OCI-LY3 (cell line): ENCODE measurements around the gene ESAM.

ENCODE experiments used
- H2AFZ ChIP-seq: fragments of 200-600, 300-600 bp; shearing (Covaris generic); 2 replicates; pipeline ENCODE4 v1.6.0; 2014; ENCODE audit warnings: antibody characterized with exemption, low read depth, low read length
- H3K27ac ChIP-seq: fragments of 200-600, 300-600 bp; sonication (generic); 2 replicates; pipeline ENCODE4 v1.5.1; 2014; ENCODE audit warnings: mild to moderate bottlenecking, low read length, moderate library complexity, mixed read lengths
- H3K27me3 ChIP-seq: fragments of 200-600, 300-600 bp; sonication (generic); 2 replicates; pipeline ENCODE4 v1.6.1; 2014; ENCODE audit warnings: low read depth, low read length, mixed read lengths
- H3K36me3 ChIP-seq: fragments of 200-600, 300-600 bp; sonication (generic); replicated peaks from 2 replicates; pipeline ENCODE3; 2014; ENCODE audit warnings: low read depth, low read length, mixed read lengths
- H3K4me1 ChIP-seq: fragments of 300-600, 200-600 bp; sonication (generic); 2 replicates; pipeline ENCODE4 v1.6.1; 2014; ENCODE audit warnings: low read length, mixed read lengths
- H3K4me2 ChIP-seq: fragments of 200-600, 300-600 bp; sonication (generic); 2 replicates; pipeline ENCODE4 v1.6.1; 2014; ENCODE audit warnings: low read length, mixed read lengths
- H3K4me3 ChIP-seq: fragments of 300-600, 200-600 bp; sonication (generic); 2 replicates; pipeline ENCODE4 v1.5.1; 2014; ENCODE audit warnings: antibody characterized with exemption, mild to moderate bottlenecking, low read length, moderate library complexity
- H3K79me2 ChIP-seq: fragments of 300-600, 200-600 bp; shearing (Covaris generic); 2 replicates; pipeline ENCODE4 v1.6.1; 2014; ENCODE audit warnings: mild to moderate bottlenecking, low read length, mixed read lengths
- H3K9ac ChIP-seq: fragments of 300-600, 200-600 bp; shearing (Covaris generic); 2 replicates; pipeline ENCODE4 v1.6.0; 2014; ENCODE audit warnings: mild to moderate bottlenecking, low read length, moderate library complexity
- H3K9me3 ChIP-seq: fragments of 200-600, 300-600 bp; shearing (Covaris generic); 2 replicates; pipeline ENCODE4 v1.6.1; 2014; ENCODE audit warnings: low read length, mixed read lengths; ENCODE audit not compliant: insufficient read depth
- H4K20me1 ChIP-seq: fragments of 200-600, 300-600 bp; sonication (generic); 2 replicates; pipeline ENCODE4 v1.6.1; 2016; ENCODE audit warnings: low read length, mixed read lengths; ENCODE audit not compliant: insufficient read depth
- EZH2phosphoT487 ChIP-seq: fragments of 200-600 bp; shearing (Covaris generic); IDR thresholded peaks from 2 replicates; pipeline ENCODE4 v1.6.1; 2018; ENCODE audit warnings: antibody characterized with exemption, mixed run types, low read depth
- TF ChIP-seq, protein P1 (sequence below): fragments of 200-600, 300-600 bp; sonication (generic); IDR thresholded peaks from 2 replicates; pipeline ENCODE4 v1.5.1; 2014; ENCODE audit warnings: antibody characterized with exemption, low read length, low read depth

The ESAM gene, protein sequence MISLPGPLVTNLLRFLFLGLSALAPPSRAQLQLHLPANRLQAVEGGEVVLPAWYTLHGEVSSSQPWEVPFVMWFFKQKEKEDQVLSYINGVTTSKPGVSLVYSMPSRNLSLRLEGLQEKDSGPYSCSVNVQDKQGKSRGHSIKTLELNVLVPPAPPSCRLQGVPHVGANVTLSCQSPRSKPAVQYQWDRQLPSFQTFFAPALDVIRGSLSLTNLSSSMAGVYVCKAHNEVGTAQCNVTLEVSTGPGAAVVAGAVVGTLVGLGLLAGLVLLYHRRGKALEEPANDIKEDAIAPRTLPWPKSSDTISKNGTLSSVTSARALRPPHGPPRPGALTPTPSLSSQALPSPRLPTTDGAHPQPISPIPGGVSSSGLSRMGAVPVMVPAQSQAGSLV

DNA sequence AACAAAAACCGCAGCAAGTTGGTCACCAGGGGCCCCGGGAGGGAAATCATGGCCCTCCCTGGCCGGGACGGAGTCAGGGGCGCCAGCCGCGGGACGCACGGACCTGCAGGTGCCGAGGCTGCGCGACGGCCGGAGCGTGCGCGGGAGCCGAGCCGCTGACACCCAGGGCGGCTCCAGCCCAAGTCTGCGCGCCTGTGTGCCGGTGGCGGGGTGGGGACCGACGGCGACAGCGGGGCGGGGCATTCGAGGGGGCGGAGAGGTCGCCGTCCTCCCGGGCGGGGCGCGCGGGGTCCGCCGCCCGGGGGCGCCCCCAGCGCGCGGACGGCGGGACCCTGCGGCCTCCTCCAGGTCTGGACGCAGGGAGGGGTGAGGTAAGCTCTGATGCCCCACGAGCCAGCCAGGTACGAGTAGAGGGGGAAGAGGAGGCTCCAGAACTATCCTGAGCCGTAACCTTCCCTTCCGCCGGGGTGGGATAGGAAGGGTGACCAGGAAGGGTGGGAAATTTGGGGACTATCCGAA lies at the start of gene ESAM:
Gene ESAM (minus strand): TSS at position 186 of the 519 bp plus-strand sequence. CDS start 136 bp downstream, at position 50.
- no peaks in the 10 kb centered on the region for H3K9me3 ChIP-seq
- H2AFZ ChIP-seq = peak within 1 kb of the TSS; percentile 75
- peak within 1 kb of the TSS; percentile 94 for H3K4me2 ChIP-seq
- H3K36me3 ChIP-seq = peaks cover 3% of the 10 kb centered on the region
- H3K27ac ChIP-seq = no peak within 1 kb of the TSS
- H3K9ac ChIP-seq = peak within 1 kb of the TSS; percentile 60
- peaks cover 8% of the 10 kb centered on the region for H3K4me1 ChIP-seq
- peaks cover 5% of the 10 kb centered on the region; the same call in 1 of the 2 replicates for H4K20me1 ChIP-seq
- H3K27me3 ChIP-seq = peaks cover 17% of the 10 kb centered on the region; the same call in 1 of the 2 replicates
- H3K79me2 ChIP-seq = no peaks in the 10 kb centered on the region
- TF ChIP-seq, protein P1, sequence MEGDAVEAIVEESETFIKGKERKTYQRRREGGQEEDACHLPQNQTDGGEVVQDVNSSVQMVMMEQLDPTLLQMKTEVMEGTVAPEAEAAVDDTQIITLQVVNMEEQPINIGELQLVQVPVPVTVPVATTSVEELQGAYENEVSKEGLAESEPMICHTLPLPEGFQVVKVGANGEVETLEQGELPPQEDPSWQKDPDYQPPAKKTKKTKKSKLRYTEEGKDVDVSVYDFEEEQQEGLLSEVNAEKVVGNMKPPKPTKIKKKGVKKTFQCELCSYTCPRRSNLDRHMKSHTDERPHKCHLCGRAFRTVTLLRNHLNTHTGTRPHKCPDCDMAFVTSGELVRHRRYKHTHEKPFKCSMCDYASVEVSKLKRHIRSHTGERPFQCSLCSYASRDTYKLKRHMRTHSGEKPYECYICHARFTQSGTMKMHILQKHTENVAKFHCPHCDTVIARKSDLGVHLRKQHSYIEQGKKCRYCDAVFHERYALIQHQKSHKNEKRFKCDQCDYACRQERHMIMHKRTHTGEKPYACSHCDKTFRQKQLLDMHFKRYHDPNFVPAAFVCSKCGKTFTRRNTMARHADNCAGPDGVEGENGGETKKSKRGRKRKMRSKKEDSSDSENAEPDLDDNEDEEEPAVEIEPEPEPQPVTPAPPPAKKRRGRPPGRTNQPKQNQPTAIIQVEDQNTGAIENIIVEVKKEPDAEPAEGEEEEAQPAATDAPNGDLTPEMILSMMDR = no peak; the same call in 1 of the 2 replicates
- no peak for TF ChIP-seq EZH2phosphoT487
- H3K4me3 ChIP-seq = peak within 1 kb of the TSS; percentile 90

DNA sequence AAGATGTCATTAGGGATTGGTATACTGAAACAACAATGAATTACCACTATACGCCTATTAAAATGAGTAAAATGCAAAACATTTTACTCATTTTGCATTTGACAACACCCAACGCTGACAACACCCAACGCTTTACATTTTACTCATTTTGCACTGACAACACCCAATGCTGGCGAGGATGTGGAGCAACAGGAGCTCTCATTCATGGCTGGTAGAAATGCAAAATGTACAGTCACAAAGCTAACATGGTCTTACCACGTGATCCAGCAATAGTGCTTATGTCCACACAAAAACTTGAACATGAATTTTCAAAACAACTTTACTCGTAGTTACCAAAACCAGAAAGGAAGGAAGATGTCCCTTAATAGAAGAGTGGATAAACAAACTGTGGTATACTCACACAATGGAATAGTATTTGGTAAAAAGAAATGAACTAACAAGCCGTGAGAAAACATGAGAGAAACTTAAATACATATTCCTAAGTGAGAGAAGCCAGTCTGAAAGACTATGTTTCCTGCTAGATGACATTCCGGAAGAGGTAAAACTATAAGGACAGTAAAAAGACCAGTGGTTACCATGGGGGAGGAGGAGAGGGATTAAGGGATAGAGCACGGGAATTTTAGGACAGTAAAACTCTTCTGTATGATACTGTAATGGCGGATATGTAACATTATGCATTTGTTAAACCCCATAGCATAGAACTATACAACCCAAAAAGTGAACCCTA lies 49.5 kb upstream of the ESAM start:
- Histone ChIP-seq H2AFZ (no peak overlapping the region), H3K27me3 (no peaks in the 10 kb centered on the region), H3K4me2 (no peak overlapping the region), H3K36me3 (no peaks in the 10 kb centered on the region), H3K9me3 (no peaks in the 10 kb centered on the region), H3K9ac (no peak overlapping the region), H3K27ac (no peak overlapping the region), H3K4me3 (no peak overlapping the region), H3K79me2 (no peaks in the 10 kb centered on the region), H4K20me1 (no peaks in the 10 kb centered on the region), H3K4me1 (peaks cover 9% of the 10 kb centered on the region)
- no peak for TF ChIP-seq EZH2phosphoT487
- TF ChIP-seq, protein P1 = no peak

DNA sequence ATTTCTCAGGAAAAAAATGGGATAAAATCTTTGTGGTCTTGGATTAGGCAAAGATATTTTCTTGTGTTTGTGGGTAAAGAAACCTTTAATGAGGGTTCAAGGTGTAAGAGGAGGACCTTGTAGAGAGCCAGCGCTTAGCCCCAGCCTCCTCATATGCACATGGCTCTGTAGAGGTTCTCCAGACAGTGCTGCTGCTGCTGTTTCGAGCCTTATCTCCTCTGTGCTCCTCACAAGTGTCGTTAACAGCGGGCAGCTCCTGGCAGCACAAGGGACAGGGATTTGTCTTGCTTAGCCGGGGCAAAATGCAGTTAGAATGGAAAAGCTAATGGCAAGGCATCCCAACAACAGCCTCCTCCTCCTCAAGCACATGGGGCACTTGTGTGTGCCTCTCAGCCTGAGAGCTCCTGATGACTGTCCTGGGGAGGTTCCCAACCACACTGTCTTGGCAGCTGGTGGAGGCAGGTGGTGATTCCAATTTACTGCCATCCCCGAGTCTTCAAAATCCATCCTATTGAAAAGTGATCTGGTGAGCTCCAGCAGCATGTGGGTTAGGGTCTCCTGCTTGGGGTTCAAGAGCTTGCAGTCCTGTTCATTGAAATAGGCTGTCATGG lies 45.7 kb upstream of the ESAM start:
- H3K79me2 ChIP-seq = no peaks in the 10 kb centered on the region
- H2AFZ ChIP-seq = no peak overlapping the region
- H3K9ac ChIP-seq = no peak overlapping the region
- no peaks in the 10 kb centered on the region for H3K36me3 ChIP-seq
- TF ChIP-seq, protein P1 = no peak
- no peak overlapping the region for H3K4me3 ChIP-seq
- no peak overlapping the region for H3K4me2 ChIP-seq
- H3K4me1 ChIP-seq = peaks cover 3% of the 10 kb centered on the region
- H3K27me3 ChIP-seq = no peaks in the 10 kb centered on the region
- no peaks in the 10 kb centered on the region for H4K20me1 ChIP-seq
- H3K27ac ChIP-seq = no peak overlapping the region
- no peaks in the 10 kb centered on the region for H3K9me3 ChIP-seq

DNA sequence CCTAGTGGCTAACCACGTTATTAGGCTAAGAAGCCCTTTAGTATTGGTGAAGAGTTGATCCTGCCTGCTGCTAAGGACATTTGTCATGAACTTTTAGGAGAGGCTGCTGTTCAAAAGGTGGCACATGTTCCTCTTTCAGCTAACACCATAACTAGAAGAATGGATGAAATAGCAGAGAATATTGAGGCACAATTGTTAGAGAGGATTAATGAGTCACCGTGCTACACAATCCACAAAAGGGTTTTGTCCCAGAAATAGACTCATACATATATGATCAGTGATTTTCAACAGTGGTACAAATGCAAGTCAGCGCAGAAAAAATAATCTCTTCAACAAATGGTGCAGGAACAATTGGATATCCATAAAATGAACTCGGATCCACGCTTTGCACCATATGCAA lies 45.1 kb upstream of the ESAM start:
- Histone ChIP-seq H3K27me3 (no peaks in the 10 kb centered on the region), H3K9ac (no peak overlapping the region), H3K4me3 (no peak overlapping the region), H4K20me1 (no peaks in the 10 kb centered on the region), H3K27ac (no peak overlapping the region), H3K79me2 (no peaks in the 10 kb centered on the region), H3K36me3 (no peaks in the 10 kb centered on the region), H3K4me1 (no peaks in the 10 kb centered on the region), H3K4me2 (no peak overlapping the region), H2AFZ (no peak overlapping the region), H3K9me3 (no peaks in the 10 kb centered on the region)
- TF ChIP-seq, protein P1 = no peak
- no peak for TF ChIP-seq EZH2phosphoT487
